Testis (tissue), 3 donors: ENCODE measurements around the gene FARP2. TPM values are rescaled to one million over a fixed set of nuclear protein-coding genes. Genes with fewer than 3 reads are reported as not detected.

Experiments
- DNase-seq: peaks from one replicate; pipeline ENCODE4 v3.0.0-alpha.2; 2019
- H3K27ac ChIP-seq, 2 donors: fragments of 200-600 bp; sonication (generic); one replicate each; pipeline ENCODE4 v1.5.1; 2019
- H3K27me3 ChIP-seq: fragments of 200-600 bp; sonication (generic); one replicate; pipeline ENCODE4 v1.5.1; 2019
- H3K36me3 ChIP-seq: fragments of 200-600 bp; sonication (generic); one replicate; pipeline ENCODE4 v1.5.1; 2017; ENCODE audit warnings: low read depth; ENCODE audit errors: missing control alignments
- H3K4me1 ChIP-seq: fragments of 200-600 bp; sonication (generic); one replicate; pipeline ENCODE4 v1.5.1; 2019
- H3K4me3 ChIP-seq, 2 donors: fragments of 200-600 bp; sonication (generic); one replicate each; pipeline ENCODE4 v1.5.1; 2017 to 2019
- H3K9me3 ChIP-seq: fragments of 200-600 bp; sonication (generic); one replicate; pipeline ENCODE4 v1.5.1; 2017
- POLR2A ChIP-seq: fragments of 450-650 bp; IDR thresholded peaks from one replicate; pipeline ENCODE4 v1.6.1; 2017; ENCODE audit warnings: antibody characterized with exemption, mild to moderate bottlenecking, moderate library complexity
- WGBS, 2 donors: methylation state at CpG; one replicate each; pipeline ENCODE4 v1.1.5; 2018; 5-methylcytosine and 5-hydroxymethylcytosine counted together
- intact Hi-C: fragments of 100-400 bp; cut with DNase I; formaldehyde crosslinking; loops from one replicate; pipeline ENCODE4 v1.15.1; 2023; ENCODE audit warnings: low total_unique reads
- polyA plus RNA-seq: library from polyadenylated mRNA; stranded (reverse); fragments of 350-450 nt; fragmentation: Illumina TruSeq; extraction: RNeasy Lipid Tissue Mini Kit (QIAGEN cat#74804); gene quantifications from one replicate; pipeline ENCODE4 v1.2.3, GENCODE V29; 2014; ENCODE audit warnings: low read depth, low replicate concordance; ENCODE audit not compliant: insufficient read depth
- total RNA-seq, 2 donors: library from RNA; depleted of rRNA; stranded (reverse); fragments of >200 nt; gene quantifications; one replicate each; pipeline ENCODE4 v1.2.3, GENCODE V29; 2016
- TF ChIP-seq, protein P1 (sequence below), 3 experiments: fragments of 450-650 bp in 2 of 3; fragments of 200-600 bp in 1 of 3; sonication (generic) in 1 of 3; IDR thresholded peaks; one replicate each; pipeline ENCODE4 v1.5.1; 2016 to 2019; ENCODE audit warnings: antibody characterized with exemption in 3 of 3, mild to moderate bottlenecking in 2 of 3, moderate library complexity in 1 of 3

FARP2 gene
- total and polyA plus RNA-seq, 3 donors from 2014 or later: 69.8 to 145 (median 78.1) TPM

DNA sequence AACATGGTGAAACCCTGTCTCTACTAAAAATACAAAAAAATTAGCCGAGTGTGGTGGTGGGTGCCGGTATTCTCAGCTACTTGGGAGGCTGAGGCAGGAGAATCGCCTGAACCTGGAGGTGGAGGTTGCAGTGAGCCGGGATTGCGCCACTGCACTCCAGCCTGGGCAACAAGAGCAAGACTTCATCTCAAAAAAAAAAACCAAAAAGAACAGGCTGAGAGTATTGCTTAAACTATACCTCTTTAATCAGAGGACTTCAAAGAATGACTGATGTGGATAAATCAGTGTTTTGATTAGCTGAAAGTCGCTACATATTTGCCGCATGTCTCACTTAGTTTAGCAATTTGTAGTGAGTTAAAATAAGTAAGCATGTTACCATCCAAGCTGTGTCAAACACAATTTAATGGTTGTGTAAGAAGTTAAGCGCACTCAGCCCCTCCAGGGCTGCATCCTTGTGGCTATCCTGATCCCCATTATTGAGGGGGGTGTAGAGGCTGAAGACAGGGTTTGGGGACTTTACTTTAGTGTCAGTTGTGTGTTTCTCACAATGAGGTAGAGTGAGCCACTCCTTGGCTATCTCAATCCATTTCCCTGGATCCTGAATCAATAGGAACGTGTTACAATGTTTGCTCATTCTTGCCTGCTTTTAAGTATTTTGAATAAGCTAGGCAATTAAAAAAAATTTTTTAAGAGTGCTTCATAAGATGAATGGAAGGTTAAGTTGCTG lies 11.0 kb upstream of the FARP2 start:
- no peak overlapping the region for H3K27ac ChIP-seq
- H3K36me3 ChIP-seq: no peaks in the 10 kb centered on the region
- no peak for DNase-seq
- peaks cover 3% of the 10 kb centered on the region for H3K4me1 ChIP-seq
- intact Hi-C loops: no loop called here
- TF ChIP-seq, protein P1, sequence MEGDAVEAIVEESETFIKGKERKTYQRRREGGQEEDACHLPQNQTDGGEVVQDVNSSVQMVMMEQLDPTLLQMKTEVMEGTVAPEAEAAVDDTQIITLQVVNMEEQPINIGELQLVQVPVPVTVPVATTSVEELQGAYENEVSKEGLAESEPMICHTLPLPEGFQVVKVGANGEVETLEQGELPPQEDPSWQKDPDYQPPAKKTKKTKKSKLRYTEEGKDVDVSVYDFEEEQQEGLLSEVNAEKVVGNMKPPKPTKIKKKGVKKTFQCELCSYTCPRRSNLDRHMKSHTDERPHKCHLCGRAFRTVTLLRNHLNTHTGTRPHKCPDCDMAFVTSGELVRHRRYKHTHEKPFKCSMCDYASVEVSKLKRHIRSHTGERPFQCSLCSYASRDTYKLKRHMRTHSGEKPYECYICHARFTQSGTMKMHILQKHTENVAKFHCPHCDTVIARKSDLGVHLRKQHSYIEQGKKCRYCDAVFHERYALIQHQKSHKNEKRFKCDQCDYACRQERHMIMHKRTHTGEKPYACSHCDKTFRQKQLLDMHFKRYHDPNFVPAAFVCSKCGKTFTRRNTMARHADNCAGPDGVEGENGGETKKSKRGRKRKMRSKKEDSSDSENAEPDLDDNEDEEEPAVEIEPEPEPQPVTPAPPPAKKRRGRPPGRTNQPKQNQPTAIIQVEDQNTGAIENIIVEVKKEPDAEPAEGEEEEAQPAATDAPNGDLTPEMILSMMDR (IDR thresholded peaks at IDR 0.05): no peak
- no peak for TF ChIP-seq POLR2A
- H3K27me3 ChIP-seq: no peaks in the 10 kb centered on the region
- no peaks in the 10 kb centered on the region for H3K9me3 ChIP-seq
- H3K4me3 ChIP-seq: no peak overlapping the region
- WGBS, 2 donors: 89% methylated on average over 9 of the region's 9 CpGs

DNA sequence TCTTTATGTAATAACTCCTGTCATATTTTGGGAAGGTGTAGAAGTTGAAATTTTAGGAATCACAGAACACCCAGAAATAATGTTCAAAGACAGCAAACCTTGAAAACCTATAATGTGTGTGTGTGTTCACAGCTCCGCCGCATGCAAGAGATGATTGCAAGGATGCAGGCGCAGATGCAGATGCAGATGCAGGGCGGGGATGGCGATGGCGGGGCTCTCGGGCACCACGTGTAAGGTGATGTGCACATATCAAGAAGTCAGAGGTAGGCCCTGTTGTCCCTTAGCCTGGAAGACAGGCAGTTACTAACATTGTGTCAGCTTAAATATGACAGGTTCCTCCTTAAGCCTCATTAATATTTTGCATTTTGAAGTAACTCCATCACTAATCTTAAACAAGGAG lies 6.1 kb upstream of the FARP2 start:
- Histone ChIP-seq H3K9me3 (no peaks in the 10 kb centered on the region), H3K27ac (no peak overlapping the region), H3K36me3 (no peaks in the 10 kb centered on the region), H3K27me3 (no peaks in the 10 kb centered on the region), H3K4me1 (peaks cover 3% of the 10 kb centered on the region), H3K4me3 (no peak overlapping the region)
- TF ChIP-seq, protein P1 (IDR thresholded peaks at IDR 0.05): no peak
- intact Hi-C loops: no loop called here
- DNase-seq: no peak
- 89 to 95% methylated on average over 8 of the region's 8 CpGs for WGBS, 2 donors

DNA sequence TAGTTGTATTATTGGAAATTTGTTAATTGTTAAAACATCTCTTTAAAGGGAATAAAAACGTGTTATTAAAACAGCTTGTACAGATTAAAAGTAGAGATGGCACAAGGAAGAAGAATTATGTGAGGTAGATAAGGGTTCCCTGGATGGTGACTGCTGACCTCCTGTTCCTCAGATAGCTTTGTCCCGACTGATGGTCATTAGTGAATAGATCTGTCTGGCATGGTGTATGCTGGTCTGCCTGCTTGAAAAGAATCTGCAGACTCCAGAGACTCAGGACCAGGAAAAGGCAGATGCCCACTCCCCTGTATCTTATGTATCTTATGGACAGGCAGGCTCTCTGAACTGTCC lies 5.6 kb upstream of the FARP2 start:
- Histone ChIP-seq H3K4me3 (no peak overlapping the region), H3K27ac (no peak overlapping the region), H3K4me1 (peaks cover 7% of the 10 kb centered on the region), H3K9me3 (no peaks in the 10 kb centered on the region), H3K27me3 (no peaks in the 10 kb centered on the region), H3K36me3 (no peaks in the 10 kb centered on the region)
- TF ChIP-seq POLR2A: no peak
- TF ChIP-seq, protein P1 (IDR thresholded peaks at IDR 0.05): no peak
- no peak for DNase-seq
- 64 to 78% methylated on average over 2 of the region's 2 CpGs for WGBS, 2 donors
- intact Hi-C loops: no loop called here

DNA sequence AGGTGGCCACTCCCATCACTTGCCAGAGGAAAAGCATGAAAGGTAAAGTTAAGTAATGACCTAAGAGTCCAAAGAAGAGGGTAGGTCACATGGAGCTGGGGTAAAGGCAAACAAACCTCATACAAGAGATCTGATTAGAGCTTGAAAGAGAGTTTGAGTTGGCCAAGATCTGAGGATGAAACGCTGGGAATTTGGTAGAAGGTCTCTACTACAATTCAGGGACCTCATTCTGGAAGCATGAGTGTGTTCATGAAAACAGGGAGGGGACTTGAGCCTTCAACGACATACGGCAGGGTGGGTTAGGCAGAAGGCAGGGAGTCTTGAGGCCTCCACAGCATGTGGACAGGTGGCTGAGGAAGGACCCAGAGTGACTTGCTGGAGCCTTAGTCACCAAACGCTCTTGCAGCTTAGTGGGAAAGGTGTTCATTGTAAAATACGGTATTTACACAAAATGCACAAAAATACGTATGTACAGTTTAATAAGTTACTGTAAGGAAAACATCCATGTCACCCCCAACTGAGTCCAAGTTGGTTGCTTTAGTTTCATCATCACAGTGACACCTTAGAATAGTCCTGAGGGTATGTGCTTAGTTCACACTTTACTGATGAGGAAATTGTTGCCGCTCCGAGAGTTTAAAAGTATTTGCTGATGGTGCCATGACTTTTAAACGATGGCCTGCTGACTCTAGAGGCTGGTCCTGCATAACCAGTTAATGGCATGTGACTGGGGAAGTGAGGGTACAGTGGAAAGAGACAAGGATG lies 5.0 kb upstream of the FARP2 start:
- intact Hi-C loops: no loop called here
- no peaks in the 10 kb centered on the region for H3K27me3 ChIP-seq
- H3K36me3 ChIP-seq: no peaks in the 10 kb centered on the region
- DNase-seq: no peak
- no peak overlapping the region for H3K4me3 ChIP-seq
- H3K27ac ChIP-seq: no peak overlapping the region
- peaks cover 7% of the 10 kb centered on the region for H3K4me1 ChIP-seq
- TF ChIP-seq, protein P1 (IDR thresholded peaks at IDR 0.05): no peak
- no peak for TF ChIP-seq POLR2A
- WGBS, 2 donors: 85 to 86% methylated on average over 9 of the region's 9 CpGs
- no peaks in the 10 kb centered on the region for H3K9me3 ChIP-seq
